PFSK-1 (cell line): ENCODE measurements around the gene ACSF3.

Experiments used
- POLR2AphosphoS5 ChIP-seq: IDR thresholded peaks from 2 replicates; pipeline ENCODE4 v1.6.1; 2012; ENCODE audit warnings: low read depth, mild to moderate bottlenecking, control low read depth, low read length, moderate library complexity
- REST ChIP-seq, 2 experiments: IDR thresholded peaks; 2 replicates each; pipeline versions ENCODE4 v1.6.1 to v1.8.0; 2011 to 2012; ENCODE audit warnings: low read depth in 2 of 2, low read length in 2 of 2, control low read depth in 1 of 2, inconsistent platforms in 1 of 2, mild to moderate bottlenecking in 1 of 2, moderate library complexity in 1 of 2; ENCODE audit not compliant: insufficient read depth in 1 of 2
- SIN3A ChIP-seq: IDR thresholded peaks from 2 replicates; pipeline ENCODE4 v1.6.1; 2012; ENCODE audit warnings: mild to moderate bottlenecking, low read length, moderate library complexity, borderline replicate concordance; ENCODE audit not compliant: insufficient read depth
- TAF1 ChIP-seq: IDR thresholded peaks from 2 replicates; pipeline ENCODE4 v1.6.1; 2012; ENCODE audit warnings: low read length, control low read depth, borderline replicate concordance; ENCODE audit not compliant: insufficient read depth

GRCh38 chr16:89121691-89122321, 28.2 kb downstream of the ACSF3 start:
- TF ChIP-seq POLR2AphosphoS5 (no peak), REST (IDR thresholded peaks at IDR 0.05; ENCODE audit: insufficient read depth in 1 of 2, low read depth in 2 of 2, low read length in 2 of 2) (no peak), TAF1 (no peak), SIN3A (no peak)
